ENCODE results near the gene ATXN1. TPM values are rescaled to one million over a fixed set of nuclear protein-coding genes. Genes with fewer than 3 reads are reported as not detected.

Gene ATXN1
- total RNA-seq, 1 donor from 2014 or later = 3.9 TPM

DNA sequence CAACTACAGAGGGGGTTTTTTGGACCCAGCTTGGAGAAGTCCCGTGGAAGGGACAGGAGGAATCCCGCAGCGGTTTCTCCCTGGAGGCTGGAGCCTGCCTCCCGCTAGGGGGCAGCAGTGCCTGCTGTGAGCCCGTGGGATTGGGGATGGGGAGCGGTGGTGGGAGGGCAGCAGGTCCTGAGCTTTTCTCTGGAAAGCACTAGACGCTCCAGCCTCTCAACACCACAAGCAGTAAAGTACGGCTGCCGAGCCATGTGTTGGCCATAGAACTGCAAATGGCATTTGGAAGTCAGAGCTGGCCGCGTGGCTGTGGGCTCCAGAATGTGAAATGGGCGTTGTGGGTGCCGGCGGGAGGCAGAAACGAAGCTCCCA, 475.1 kb downstream of the ATXN1 start:
- H3K36me3 Mint-ChIP-seq (ENCODE audit: low read depth) = no peaks in the 10 kb centered on the region
- TF ChIP-seq, protein P1, sequence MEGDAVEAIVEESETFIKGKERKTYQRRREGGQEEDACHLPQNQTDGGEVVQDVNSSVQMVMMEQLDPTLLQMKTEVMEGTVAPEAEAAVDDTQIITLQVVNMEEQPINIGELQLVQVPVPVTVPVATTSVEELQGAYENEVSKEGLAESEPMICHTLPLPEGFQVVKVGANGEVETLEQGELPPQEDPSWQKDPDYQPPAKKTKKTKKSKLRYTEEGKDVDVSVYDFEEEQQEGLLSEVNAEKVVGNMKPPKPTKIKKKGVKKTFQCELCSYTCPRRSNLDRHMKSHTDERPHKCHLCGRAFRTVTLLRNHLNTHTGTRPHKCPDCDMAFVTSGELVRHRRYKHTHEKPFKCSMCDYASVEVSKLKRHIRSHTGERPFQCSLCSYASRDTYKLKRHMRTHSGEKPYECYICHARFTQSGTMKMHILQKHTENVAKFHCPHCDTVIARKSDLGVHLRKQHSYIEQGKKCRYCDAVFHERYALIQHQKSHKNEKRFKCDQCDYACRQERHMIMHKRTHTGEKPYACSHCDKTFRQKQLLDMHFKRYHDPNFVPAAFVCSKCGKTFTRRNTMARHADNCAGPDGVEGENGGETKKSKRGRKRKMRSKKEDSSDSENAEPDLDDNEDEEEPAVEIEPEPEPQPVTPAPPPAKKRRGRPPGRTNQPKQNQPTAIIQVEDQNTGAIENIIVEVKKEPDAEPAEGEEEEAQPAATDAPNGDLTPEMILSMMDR (conservative IDR thresholded peaks at IDR 0.05) = peak; percentile 73

DNA sequence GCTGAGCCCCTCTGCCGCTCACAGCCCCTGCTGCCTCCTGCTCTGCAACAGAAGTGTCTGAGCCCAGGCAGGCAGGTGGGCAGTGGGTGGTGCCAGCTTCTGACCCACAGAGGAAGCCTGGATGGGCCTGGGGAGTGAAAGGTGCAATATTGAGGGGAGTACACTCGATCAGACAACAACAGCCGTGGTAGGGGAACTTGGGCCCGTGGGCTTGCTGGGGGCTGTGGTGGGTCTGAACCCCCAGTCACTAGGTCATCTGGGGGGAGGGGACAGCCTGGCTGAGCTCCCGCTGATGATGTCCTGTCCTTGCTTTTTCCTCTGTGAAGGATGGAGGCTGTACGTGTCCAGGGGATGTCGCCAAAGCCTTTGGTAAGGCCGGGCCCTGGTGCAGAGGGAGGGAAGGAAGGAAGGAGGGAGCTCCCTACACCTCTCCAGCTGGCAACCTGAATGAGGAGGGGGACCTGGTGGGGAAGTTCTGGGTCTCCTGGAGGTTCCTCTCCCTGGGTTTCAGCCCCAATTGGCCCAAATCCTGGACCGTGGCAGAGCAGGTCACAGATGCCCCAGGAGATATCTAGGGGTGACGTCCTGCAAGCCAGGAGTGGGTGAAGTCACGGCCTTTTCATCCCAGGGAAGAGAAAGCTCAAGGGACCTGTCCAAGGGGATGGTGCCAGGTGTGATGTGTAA, 475.7 kb downstream of the ATXN1 start:
- Mint-ChIP-seq H3K4me3 (no peak overlapping the region), H3K36me3 (ENCODE audit: low read depth) (no peaks in the 10 kb centered on the region), H3K27ac (ENCODE audit: unreplicated experiment) (peak overlapping the region; percentile 62), H3K4me1 (no peaks in the 10 kb centered on the region), H3K9me3 (no peaks in the 10 kb centered on the region), H3K27me3 (ENCODE audit: low read depth) (peaks cover 6% of the 10 kb centered on the region)
- DNase-seq (ENCODE audit: low read depth, low spot score) = no peak
- TF ChIP-seq, protein P1 (conservative IDR thresholded peaks at IDR 0.05) = no peak

More for the DNA sequence above, 475.1 kb downstream of the ATXN1 start:
- Mint-ChIP-seq H3K27me3 (ENCODE audit: low read depth) (peaks cover 6% of the 10 kb centered on the region), H3K4me1 (no peaks in the 10 kb centered on the region), H3K4me3 (no peak overlapping the region), H3K27ac (ENCODE audit: unreplicated experiment) (peak overlapping the region; percentile 62), H3K9me3 (no peaks in the 10 kb centered on the region)
- peak; percentile 77 for DNase-seq (ENCODE audit: low read depth, low spot score)

DNA sequence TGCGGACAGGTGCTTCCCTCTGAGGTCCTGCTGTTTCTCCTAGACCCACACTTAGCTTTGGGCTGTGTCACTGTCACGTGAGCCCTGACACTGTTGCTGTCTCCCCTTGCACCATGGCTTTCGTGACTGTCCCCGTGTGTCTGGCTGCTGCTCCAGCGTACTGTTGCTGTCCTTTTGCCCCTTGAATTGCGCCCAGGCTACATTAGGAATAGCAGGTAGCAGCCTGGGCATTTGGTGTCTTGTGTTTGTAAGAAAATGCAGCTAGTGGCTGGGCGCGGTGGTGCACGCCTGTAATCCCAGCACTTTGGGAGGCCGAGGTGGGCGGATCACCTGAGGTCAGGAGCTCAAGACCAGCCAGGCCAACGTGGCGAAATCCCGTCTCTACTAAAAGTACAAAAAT, 476.8 kb downstream of the ATXN1 start:
- Mint-ChIP-seq H3K27me3 (ENCODE audit: low read depth) (peaks cover 6% of the 10 kb centered on the region), H3K4me3 (no peak overlapping the region), H3K9me3 (no peaks in the 10 kb centered on the region), H3K36me3 (ENCODE audit: low read depth) (no peaks in the 10 kb centered on the region), H3K27ac (ENCODE audit: unreplicated experiment) (no peak overlapping the region), H3K4me1 (no peaks in the 10 kb centered on the region)
- TF ChIP-seq, protein P1 (conservative IDR thresholded peaks at IDR 0.05) = no peak
- DNase-seq (ENCODE audit: low read depth, low spot score) = no peak

DNA sequence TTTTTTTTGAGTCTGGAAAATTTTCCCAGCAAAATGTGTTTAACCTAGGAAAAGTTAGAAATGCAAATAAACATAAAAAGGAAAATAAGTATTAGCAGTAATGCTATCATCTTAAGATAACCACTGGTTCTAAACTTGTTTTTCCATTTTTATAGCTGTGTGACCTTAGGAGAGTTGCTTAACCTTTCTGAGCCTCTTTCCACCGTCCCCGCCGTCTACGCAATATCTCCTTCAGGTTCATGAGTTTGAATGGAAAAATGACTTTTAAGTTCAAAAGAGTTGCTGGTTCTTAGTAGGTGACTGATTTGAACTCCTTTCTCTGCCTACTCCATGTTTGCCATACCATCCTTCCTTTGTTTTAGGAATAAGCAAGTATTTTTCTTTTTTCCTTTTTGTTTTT, 478.9 kb downstream of the ATXN1 start:
- H3K27ac Mint-ChIP-seq (ENCODE audit: unreplicated experiment) = no peak overlapping the region
- DNase-seq (ENCODE audit: low read depth, low spot score) = no peak
- TF ChIP-seq, protein P1 (conservative IDR thresholded peaks at IDR 0.05) = no peak
- peaks cover 10% of the 10 kb centered on the region for H3K4me1 Mint-ChIP-seq
- H3K27me3 Mint-ChIP-seq (ENCODE audit: low read depth) = peaks cover 6% of the 10 kb centered on the region
- H3K9me3 Mint-ChIP-seq = no peaks in the 10 kb centered on the region
- H3K4me3 Mint-ChIP-seq = no peak overlapping the region
- H3K36me3 Mint-ChIP-seq (ENCODE audit: low read depth) = no peaks in the 10 kb centered on the region

DNA sequence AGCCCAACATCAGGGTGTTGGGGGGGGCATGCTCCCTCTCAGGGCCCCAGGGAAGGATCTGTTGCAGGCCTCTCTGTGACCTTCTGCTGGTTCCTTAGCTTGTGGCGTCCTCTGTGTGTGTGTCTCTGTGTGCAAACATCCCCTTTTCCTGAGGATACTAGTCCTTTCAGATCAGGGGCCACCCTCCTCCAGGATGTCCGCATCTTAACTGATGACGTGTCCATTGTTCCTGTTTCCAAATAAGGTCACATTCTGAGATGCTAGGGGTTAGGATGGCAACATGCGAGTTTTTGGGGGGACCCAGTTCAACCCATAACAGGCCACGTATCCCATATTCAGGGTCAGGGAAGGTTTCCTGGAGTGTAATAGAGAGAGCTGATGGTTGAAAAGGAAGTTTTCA, 482.0 kb downstream of the ATXN1 start:
- TF ChIP-seq, protein P1 (conservative IDR thresholded peaks at IDR 0.05) = no peak
- H3K27ac Mint-ChIP-seq (ENCODE audit: unreplicated experiment) = no peak overlapping the region
- H3K4me3 Mint-ChIP-seq = no peak overlapping the region
- no peak for DNase-seq (ENCODE audit: low read depth, low spot score)
- peaks cover 21% of the 10 kb centered on the region for H3K4me1 Mint-ChIP-seq
- H3K9me3 Mint-ChIP-seq = no peaks in the 10 kb centered on the region
- no peaks in the 10 kb centered on the region for H3K36me3 Mint-ChIP-seq (ENCODE audit: low read depth)
- H3K27me3 Mint-ChIP-seq (ENCODE audit: low read depth) = no peaks in the 10 kb centered on the region
